ENCODE results near the gene CNIH3.

Gene CNIH3

GRCh38 chr1:224591326-224591725, 24.8 kb upstream of the CNIH3 start:
- Histone ChIP-seq H3K9ac (ENCODE audit: low read depth, low read length) (no peak overlapping the region), H3K36me3 (ENCODE audit: insufficient read depth, low read depth, low read length) (no peaks in the 10 kb centered on the region), H3K27ac (ENCODE audit: low read length) (no peak overlapping the region), H3K9me3 (ENCODE audit: insufficient read depth, low read depth, low read length) (no peaks in the 10 kb centered on the region), H3K4me1 (ENCODE audit: insufficient read depth, low read length) (peaks cover 18% of the 10 kb centered on the region; the same call in 1 of the 2 replicates), H3K27me3 (ENCODE audit: insufficient read depth, low read length) (no peaks in the 10 kb centered on the region), H3K4me3 (ENCODE audit: low read length) (no peak overlapping the region)

GRCh38 chr1:224592636-224593582, 23.2 kb upstream of the CNIH3 start:
- Histone ChIP-seq H3K36me3 (ENCODE audit: insufficient read depth, low read depth, low read length) (no peaks in the 10 kb centered on the region), H3K4me3 (ENCODE audit: low read length) (no peak overlapping the region), H3K27me3 (ENCODE audit: insufficient read depth, low read length) (no peaks in the 10 kb centered on the region), H3K27ac (ENCODE audit: low read length) (no peak overlapping the region), H3K9ac (ENCODE audit: low read depth, low read length) (no peak overlapping the region), H3K4me1 (ENCODE audit: insufficient read depth, low read length) (peaks cover 18% of the 10 kb centered on the region; the same call in 1 of the 2 replicates), H3K9me3 (ENCODE audit: insufficient read depth, low read depth, low read length) (no peaks in the 10 kb centered on the region)

- no peak overlapping the region for H3K9ac ChIP-seq (ENCODE audit: low read depth, low read length)
- H3K27me3 ChIP-seq (ENCODE audit: insufficient read depth, low read length): no peaks in the 10 kb centered on the region
- H3K27ac ChIP-seq (ENCODE audit: low read length): no peak overlapping the region
- H3K36me3 ChIP-seq (ENCODE audit: insufficient read depth, low read depth, low read length): no peaks in the 10 kb centered on the region
- H3K9me3 ChIP-seq (ENCODE audit: insufficient read depth, low read depth, low read length): no peaks in the 10 kb centered on the region
- peaks cover 7% of the 10 kb centered on the region; the same call in 1 of the 2 replicates for H3K4me1 ChIP-seq (ENCODE audit: insufficient read depth, low read length)
- no peak overlapping the region for H3K4me3 ChIP-seq (ENCODE audit: low read length)
These were observed 21.8 kb upstream of the CNIH3 start for GRCh38 chr1:224594360-224594759.

DNA sequence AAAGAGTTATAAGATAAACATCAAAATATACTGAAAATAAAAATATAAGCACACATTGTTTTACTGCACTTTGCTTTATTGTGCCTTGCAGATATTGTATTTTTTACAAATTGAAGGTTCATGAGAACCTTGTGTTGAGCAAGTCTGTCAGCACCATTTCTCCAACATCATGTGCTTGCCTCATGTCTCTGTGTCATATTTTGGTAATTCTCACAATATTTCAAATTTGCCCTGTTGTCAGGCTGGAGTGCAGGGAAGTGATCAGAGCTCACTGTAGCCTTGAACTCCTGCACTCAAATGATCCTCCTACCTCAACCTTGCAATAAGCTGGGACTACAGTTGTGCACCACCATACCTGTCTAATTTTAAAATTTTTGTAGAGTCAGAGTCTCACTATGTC, 21.3 kb upstream of the CNIH3 start:
- H3K9ac ChIP-seq (ENCODE audit: low read depth, low read length): no peak overlapping the region
- H3K27ac ChIP-seq (ENCODE audit: low read length): no peak overlapping the region
- H3K9me3 ChIP-seq (ENCODE audit: insufficient read depth, low read depth, low read length): no peaks in the 10 kb centered on the region

GRCh38 chr1:224605482-224606181, 10.5 kb upstream of the CNIH3 start:
- no peaks in the 10 kb centered on the region for H3K9me3 ChIP-seq (ENCODE audit: insufficient read depth, low read depth, low read length)
- no peak overlapping the region for H3K4me3 ChIP-seq (ENCODE audit: low read length)

More for the DNA sequence above, 21.3 kb upstream of the CNIH3 start:
- Histone ChIP-seq H3K4me3 (ENCODE audit: low read length) (no peak overlapping the region), H3K27me3 (ENCODE audit: insufficient read depth, low read length) (no peaks in the 10 kb centered on the region), H3K4me1 (ENCODE audit: insufficient read depth, low read length) (peaks cover 5% of the 10 kb centered on the region; the same call in 1 of the 2 replicates), H3K36me3 (ENCODE audit: insufficient read depth, low read depth, low read length) (no peaks in the 10 kb centered on the region)

GRCh38 chr1:224607188-224608148, 8.6 kb upstream of the CNIH3 start:
- H3K4me3 ChIP-seq (ENCODE audit: low read length): peak overlapping the region; percentile 37; the same call in 1 of the 2 replicates
- no peaks in the 10 kb centered on the region for H3K36me3 ChIP-seq (ENCODE audit: insufficient read depth, low read depth, low read length)
- H3K9ac ChIP-seq (ENCODE audit: low read depth, low read length): no peak overlapping the region
- no peaks in the 10 kb centered on the region for H3K9me3 ChIP-seq (ENCODE audit: insufficient read depth, low read depth, low read length)
- H3K4me1 ChIP-seq (ENCODE audit: insufficient read depth, low read length): peaks cover 17% of the 10 kb centered on the region
- no peak overlapping the region for H3K27ac ChIP-seq (ENCODE audit: low read length)
- H3K27me3 ChIP-seq (ENCODE audit: insufficient read depth, low read length): peaks cover 4% of the 10 kb centered on the region; the same call in 1 of the 2 replicates

More at GRCh38 chr1:224605482-224606181, 10.5 kb upstream of the CNIH3 start:
- H3K9ac ChIP-seq (ENCODE audit: low read depth, low read length): no peak overlapping the region
- no peaks in the 10 kb centered on the region for H3K36me3 ChIP-seq (ENCODE audit: insufficient read depth, low read depth, low read length)
- H3K4me1 ChIP-seq (ENCODE audit: insufficient read depth, low read length): peaks cover 17% of the 10 kb centered on the region
- H3K27ac ChIP-seq (ENCODE audit: low read length): no peak overlapping the region
- no peaks in the 10 kb centered on the region for H3K27me3 ChIP-seq (ENCODE audit: insufficient read depth, low read length)

DNA sequence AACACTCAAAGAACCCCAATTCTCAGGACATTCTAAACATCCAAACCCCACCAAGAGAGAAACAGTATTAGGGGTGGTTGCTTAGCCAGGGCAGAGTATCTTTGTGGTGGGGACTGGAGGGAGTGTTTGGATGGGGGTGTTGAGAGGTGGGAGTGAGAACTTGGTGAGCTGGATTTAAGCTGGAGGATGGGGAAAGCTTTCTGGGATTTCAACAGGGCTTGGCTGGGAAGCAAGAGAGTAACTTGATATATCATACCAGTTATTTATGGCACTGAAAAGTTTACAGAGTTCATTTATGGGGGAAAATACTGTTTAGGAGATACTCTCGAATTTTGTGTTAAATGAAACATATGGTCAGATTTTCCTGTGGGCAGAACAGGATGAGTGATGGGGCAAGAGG, 6.8 kb upstream of the CNIH3 start:
- H3K4me3 ChIP-seq (ENCODE audit: low read length): no peak overlapping the region
- H3K36me3 ChIP-seq (ENCODE audit: insufficient read depth, low read depth, low read length): no peaks in the 10 kb centered on the region
- no peaks in the 10 kb centered on the region for H3K9me3 ChIP-seq (ENCODE audit: insufficient read depth, low read depth, low read length)
- no peak overlapping the region for H3K27ac ChIP-seq (ENCODE audit: low read length)
- H3K4me1 ChIP-seq (ENCODE audit: insufficient read depth, low read length): peaks cover 17% of the 10 kb centered on the region
- H3K9ac ChIP-seq (ENCODE audit: low read depth, low read length): no peak overlapping the region
- peaks cover 14% of the 10 kb centered on the region for H3K27me3 ChIP-seq (ENCODE audit: insufficient read depth, low read length)

DNA sequence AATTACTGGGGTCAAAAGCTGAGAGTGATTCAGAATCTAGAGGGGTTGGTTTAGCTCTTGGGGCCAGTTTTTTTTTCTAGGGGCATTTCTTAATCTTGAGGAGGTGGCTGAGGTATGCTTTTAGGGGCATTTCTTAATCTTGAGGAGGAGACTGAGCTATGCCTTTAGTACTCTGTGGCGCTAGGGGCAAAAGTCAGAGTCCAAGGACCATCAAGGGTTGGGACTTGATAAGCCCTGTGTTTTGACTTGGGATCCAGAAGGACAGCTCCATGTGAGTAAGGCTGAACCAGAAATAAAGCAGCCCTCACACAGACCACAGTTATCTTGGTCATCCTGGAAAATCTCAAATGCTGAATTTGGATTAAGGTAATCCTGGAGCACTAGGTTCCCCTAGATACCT, 3.9 kb upstream of the CNIH3 start:
- Histone ChIP-seq H3K27me3 (ENCODE audit: insufficient read depth, low read length) (peaks cover 44% of the 10 kb centered on the region), H3K4me3 (ENCODE audit: low read length) (no peak overlapping the region), H3K9me3 (ENCODE audit: insufficient read depth, low read depth, low read length) (no peaks in the 10 kb centered on the region), H3K4me1 (ENCODE audit: insufficient read depth, low read length) (peaks cover 9% of the 10 kb centered on the region; the same call in 1 of the 2 replicates), H3K9ac (ENCODE audit: low read depth, low read length) (no peak overlapping the region), H3K27ac (ENCODE audit: low read length) (no peak overlapping the region), H3K36me3 (ENCODE audit: insufficient read depth, low read depth, low read length) (no peaks in the 10 kb centered on the region)

DNA sequence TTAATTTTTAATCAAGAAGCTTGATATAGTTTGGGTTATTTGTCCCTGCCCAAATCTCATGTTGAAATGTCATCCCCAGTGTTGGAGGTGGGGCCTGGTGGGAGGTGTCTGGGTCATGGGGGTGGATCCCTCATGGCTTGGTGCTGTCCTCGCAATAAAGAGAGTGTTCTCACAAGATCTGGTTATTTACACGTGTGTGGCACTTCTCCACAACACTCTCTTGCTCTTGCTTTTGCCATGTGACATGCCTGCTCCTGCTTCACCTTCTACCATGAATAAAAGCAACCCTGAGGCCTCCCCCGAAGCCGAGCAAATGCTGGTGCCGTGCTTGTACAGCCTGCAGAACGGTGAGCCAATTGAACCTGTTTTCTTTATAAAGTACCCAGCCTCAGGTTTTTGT, 2.6 kb upstream of the CNIH3 start:
- Histone ChIP-seq H3K27ac (ENCODE audit: low read length) (no peak overlapping the region), H3K9me3 (ENCODE audit: insufficient read depth, low read depth, low read length) (no peaks in the 10 kb centered on the region), H3K27me3 (ENCODE audit: insufficient read depth, low read length) (peaks cover 56% of the 10 kb centered on the region), H3K9ac (ENCODE audit: low read depth, low read length) (no peak overlapping the region), H3K36me3 (ENCODE audit: insufficient read depth, low read depth, low read length) (no peaks in the 10 kb centered on the region), H3K4me3 (ENCODE audit: low read length) (no peak overlapping the region), H3K4me1 (ENCODE audit: insufficient read depth, low read length) (no peaks in the 10 kb centered on the region)

DNA sequence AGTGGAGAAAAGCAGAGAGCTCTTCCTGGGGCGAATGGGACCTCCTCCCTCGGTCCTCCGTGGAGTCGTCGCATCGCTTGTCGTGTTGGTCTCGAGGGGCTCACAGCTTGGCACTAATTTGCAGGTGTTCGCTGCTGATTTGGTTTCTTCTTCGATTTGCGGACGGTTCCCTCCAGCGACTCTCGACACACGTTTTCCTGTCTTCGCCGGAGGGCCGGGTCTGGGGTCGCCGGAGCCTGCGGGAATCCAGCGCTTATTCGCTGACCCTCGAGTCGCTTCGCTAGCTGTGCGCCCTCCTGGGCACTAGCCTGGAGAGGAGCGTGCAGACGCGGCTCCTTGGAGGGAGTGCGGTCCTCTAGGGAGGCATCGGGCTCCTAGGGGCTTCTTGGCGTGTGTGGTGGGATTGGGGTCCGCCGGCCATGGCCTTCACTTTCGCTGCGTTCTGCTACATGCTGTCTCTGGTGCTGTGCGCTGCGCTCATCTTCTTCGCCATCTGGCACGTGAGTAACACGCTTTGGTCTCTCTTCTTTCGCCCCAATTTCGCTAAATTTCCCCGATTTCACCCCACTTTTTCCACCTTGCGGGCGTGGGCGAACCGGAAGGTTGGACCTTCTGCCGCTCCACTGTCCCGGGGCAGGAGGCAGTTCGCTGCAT, 766 bp downstream of the CNIH3 start:
- Histone ChIP-seq H3K4me1 (ENCODE audit: insufficient read depth, low read length) (no peaks in the 10 kb centered on the region), H3K9me3 (ENCODE audit: insufficient read depth, low read depth, low read length) (no peaks in the 10 kb centered on the region; the same call in 1 of the 2 replicates), H3K36me3 (ENCODE audit: insufficient read depth, low read depth, low read length) (no peaks in the 10 kb centered on the region), H3K27ac (ENCODE audit: low read length) (no peak overlapping the region), H3K4me3 (ENCODE audit: low read length) (peak overlapping the region; percentile 60), H3K27me3 (ENCODE audit: insufficient read depth, low read length) (peaks cover 77% of the 10 kb centered on the region), H3K9ac (ENCODE audit: low read depth, low read length) (no peak overlapping the region)

Data from iPS-20b (cell line).